ENCODE measurements around the gene DNMT3A.

DNA sequence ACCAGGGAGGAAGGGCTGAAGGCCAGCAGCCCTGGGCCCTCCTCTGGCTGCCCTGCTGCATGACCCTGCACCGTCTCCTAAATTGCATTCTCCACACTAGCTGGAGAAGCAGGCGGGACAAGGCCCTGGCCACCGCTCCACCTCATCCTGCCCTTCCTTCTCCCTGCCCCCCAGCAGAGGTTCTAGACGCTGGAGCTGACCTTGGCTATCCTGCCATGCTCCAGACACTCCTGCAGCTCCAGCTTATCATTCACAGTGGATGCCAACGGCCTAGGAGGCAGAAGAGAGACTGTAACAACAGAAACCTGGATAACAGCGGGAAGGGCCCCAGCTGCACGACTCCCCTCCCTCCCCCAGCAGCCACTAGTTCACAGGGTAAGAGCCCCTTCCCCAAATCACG is 105.0 kb downstream of the DNMT3A start:
- TF ChIP-seq, protein P1, sequence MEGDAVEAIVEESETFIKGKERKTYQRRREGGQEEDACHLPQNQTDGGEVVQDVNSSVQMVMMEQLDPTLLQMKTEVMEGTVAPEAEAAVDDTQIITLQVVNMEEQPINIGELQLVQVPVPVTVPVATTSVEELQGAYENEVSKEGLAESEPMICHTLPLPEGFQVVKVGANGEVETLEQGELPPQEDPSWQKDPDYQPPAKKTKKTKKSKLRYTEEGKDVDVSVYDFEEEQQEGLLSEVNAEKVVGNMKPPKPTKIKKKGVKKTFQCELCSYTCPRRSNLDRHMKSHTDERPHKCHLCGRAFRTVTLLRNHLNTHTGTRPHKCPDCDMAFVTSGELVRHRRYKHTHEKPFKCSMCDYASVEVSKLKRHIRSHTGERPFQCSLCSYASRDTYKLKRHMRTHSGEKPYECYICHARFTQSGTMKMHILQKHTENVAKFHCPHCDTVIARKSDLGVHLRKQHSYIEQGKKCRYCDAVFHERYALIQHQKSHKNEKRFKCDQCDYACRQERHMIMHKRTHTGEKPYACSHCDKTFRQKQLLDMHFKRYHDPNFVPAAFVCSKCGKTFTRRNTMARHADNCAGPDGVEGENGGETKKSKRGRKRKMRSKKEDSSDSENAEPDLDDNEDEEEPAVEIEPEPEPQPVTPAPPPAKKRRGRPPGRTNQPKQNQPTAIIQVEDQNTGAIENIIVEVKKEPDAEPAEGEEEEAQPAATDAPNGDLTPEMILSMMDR (IDR thresholded peaks at IDR 0.05): no peak
- no peak for TF ChIP-seq POLR2A (IDR thresholded peaks at IDR 0.05)
